H9 (cell line): Measurements from ENCODE around the gene CFAP141. TPM values are rescaled to one million over a fixed set of nuclear protein-coding genes. Genes with fewer than 3 reads are reported as not detected.

ENCODE experiments used
- DNase-seq: peaks from one replicate; pipeline ENCODE4 v3.0.0-alpha.2; 2017
- H2AFZ ChIP-seq: one replicate; pipeline ENCODE4 v1.6.1; 2013; ENCODE audit warnings: mild to moderate bottlenecking, low read length, control low read depth, moderate library complexity
- H2AK5ac ChIP-seq: 2 replicates; pipeline ENCODE4 v1.6.1; 2013; ENCODE audit warnings: low read length, control low read depth, mixed read lengths; ENCODE audit not compliant: insufficient read length
- H2BK120ac ChIP-seq: one replicate; pipeline ENCODE4 v1.6.1; 2013; ENCODE audit warnings: low read depth, mild to moderate bottlenecking, low read length, control low read depth, inconsistent platforms; ENCODE audit not compliant: poor library complexity, severe bottlenecking
- H2BK12ac ChIP-seq: 2 replicates; pipeline ENCODE4 v1.6.1; 2013; ENCODE audit warnings: low read length, control low read depth, mixed read lengths, low read depth; ENCODE audit not compliant: insufficient read length
- H2BK15ac ChIP-seq: 2 replicates; pipeline ENCODE4 v1.6.1; 2013; ENCODE audit warnings: low read depth, low read length, control low read depth
- H2BK20ac ChIP-seq: one replicate; pipeline ENCODE4 v1.6.1; 2013; ENCODE audit warnings: low read depth, mild to moderate bottlenecking, low read length, control low read depth, inconsistent platforms; ENCODE audit not compliant: poor library complexity, severe bottlenecking
- H2BK5ac ChIP-seq: 2 replicates; pipeline ENCODE4 v1.6.1; 2013; ENCODE audit warnings: low read length, control low read depth, mixed read lengths; ENCODE audit not compliant: insufficient read length
- H3K14ac ChIP-seq: 2 replicates; pipeline ENCODE4 v1.6.1; 2013; ENCODE audit warnings: low read length, control low read depth; ENCODE audit not compliant: insufficient read depth
- H3K18ac ChIP-seq: 2 replicates; pipeline ENCODE4 v1.6.1; 2013; ENCODE audit warnings: low read depth, mild to moderate bottlenecking, mixed read lengths, low read length, control low read depth; ENCODE audit not compliant: insufficient read length
- H3K23ac ChIP-seq: 2 replicates; pipeline ENCODE4 v1.6.1; 2013; ENCODE audit warnings: low read length, control low read depth, mixed read lengths, low read depth; ENCODE audit not compliant: insufficient read length
- H3K23me2 ChIP-seq: 2 replicates; pipeline ENCODE4 v1.6.1; 2013; ENCODE audit warnings: low read depth, mild to moderate bottlenecking, mixed read lengths, low read length, control low read depth; ENCODE audit not compliant: insufficient read length, poor library complexity, severe bottlenecking
- H3K27ac ChIP-seq: 2 replicates; pipeline ENCODE4 v1.5.1; 2013; ENCODE audit warnings: low read length, control low read depth, mixed read lengths, low read depth; ENCODE audit not compliant: insufficient read length
- H3K27me3 ChIP-seq: 2 replicates; pipeline ENCODE4 v1.6.1; 2013; ENCODE audit warnings: low read length, control low read depth, inconsistent platforms; ENCODE audit not compliant: insufficient read depth
- H3K4ac ChIP-seq: 2 replicates; pipeline ENCODE4 v1.6.1; 2013; ENCODE audit warnings: low read depth, mild to moderate bottlenecking, control low read depth, inconsistent platforms, low read length, moderate library complexity
- H3K4me1 ChIP-seq: 2 replicates; pipeline ENCODE4 v1.6.1; 2013; ENCODE audit warnings: low read length, control low read depth, inconsistent platforms; ENCODE audit not compliant: insufficient read depth
- H3K4me2 ChIP-seq: 2 replicates; pipeline ENCODE4 v1.6.1; 2013; ENCODE audit warnings: low read length, control low read depth, mixed read lengths; ENCODE audit not compliant: insufficient read length, insufficient read depth
- H3K56ac ChIP-seq: 2 replicates; pipeline ENCODE4 v1.6.1; 2013; ENCODE audit warnings: low read depth, mild to moderate bottlenecking, mixed read lengths, low read length, control low read depth; ENCODE audit not compliant: insufficient read length
- H3K79me1 ChIP-seq: 2 replicates; pipeline ENCODE4 v1.6.1; 2013; ENCODE audit warnings: low read depth, mild to moderate bottlenecking, moderate library complexity, low read length, control low read depth, inconsistent platforms; ENCODE audit not compliant: insufficient read depth, poor library complexity, severe bottlenecking
- H3K79me2 ChIP-seq: 2 replicates; pipeline ENCODE4 v1.6.1; 2013; ENCODE audit warnings: low read length, control low read depth, inconsistent platforms; ENCODE audit not compliant: insufficient read depth
- H3K9ac ChIP-seq: 2 replicates; pipeline ENCODE4 v1.6.1; 2013; ENCODE audit warnings: low read length, control low read depth, mixed read lengths; ENCODE audit not compliant: insufficient read length; ENCODE audit errors: extremely low read depth
- H3K9me3 ChIP-seq: one replicate; pipeline ENCODE4 v1.6.1; 2013; ENCODE audit warnings: low read depth, low read length, inconsistent platforms; ENCODE audit not compliant: control insufficient read depth
- H3T11ph ChIP-seq: one replicate; pipeline ENCODE4 v1.6.1; 2013; ENCODE audit warnings: mild to moderate bottlenecking, low read length, control low read depth, inconsistent platforms
- H4K20me1 ChIP-seq: one replicate; pipeline ENCODE4 v1.6.1; 2013; ENCODE audit not compliant: control insufficient read depth, insufficient read length, insufficient read depth
- H4K5ac ChIP-seq: 2 replicates; pipeline ENCODE4 v1.6.1; 2013; ENCODE audit warnings: low read depth, mild to moderate bottlenecking, mixed read lengths, low read length, control low read depth; ENCODE audit not compliant: insufficient read length
- H4K8ac ChIP-seq: replicated peaks from 2 replicates; pipeline ENCODE4 v1.6.1; 2013; ENCODE audit warnings: low read length, control low read depth, mixed read lengths, low read depth; ENCODE audit not compliant: insufficient read length
- H4K91ac ChIP-seq: 2 replicates; pipeline ENCODE4 v1.6.1; 2013; ENCODE audit warnings: low read depth, mild to moderate bottlenecking, moderate library complexity, mixed read lengths, low read length, control low read depth; ENCODE audit not compliant: insufficient read length
- H3K27ac Mint-ChIP-seq, 3 experiments: 2 replicates in 2 of 3; 3 replicates in 1 of 3; pipeline ENCODE4 v1.8.0; 2020 to 2021; ENCODE audit warnings: mixed read lengths in 3 of 3, mild to moderate bottlenecking in 1 of 3, moderate library complexity in 1 of 3
- H3K27me3 Mint-ChIP-seq: 2 replicates; pipeline ENCODE4 v1.8.0; 2021; ENCODE audit warnings: low read depth, mild to moderate bottlenecking, moderate library complexity, mixed read lengths
- H3K36me3 Mint-ChIP-seq, 3 experiments: 2 replicates in 2 of 3; 3 replicates in 1 of 3; pipeline ENCODE4 v1.8.0; 2020 to 2021; ENCODE audit warnings: low read depth in 3 of 3, mixed read lengths in 3 of 3; ENCODE audit not compliant: insufficient read depth in 1 of 3
- H3K4me1 Mint-ChIP-seq, 2 experiments: 2 replicates each; pipeline ENCODE4 v1.8.0; 2020; ENCODE audit warnings: mixed read lengths in 2 of 2
- H3K4me3 Mint-ChIP-seq, 2 experiments: 2 replicates in 1 of 2; 3 replicates in 1 of 2; pipeline ENCODE4 v1.8.0; 2020 to 2021; ENCODE audit warnings: mild to moderate bottlenecking in 2 of 2, mixed read lengths in 2 of 2, moderate library complexity in 1 of 2
- H3K9me3 Mint-ChIP-seq, 2 experiments: 2 replicates in 1 of 2; 3 replicates in 1 of 2; pipeline ENCODE4 v1.8.0; 2020; ENCODE audit warnings: mild to moderate bottlenecking in 2 of 2, mixed read lengths in 2 of 2, moderate library complexity in 1 of 2
- CTCF ChIP-seq: fragments of 200-600 bp; sonication (generic); conservative IDR thresholded peaks from 3 replicates; pipeline ENCODE4 v1.8.0; 2021; ENCODE audit warnings: antibody characterized with exemption, mild to moderate bottlenecking
- WGBS: extraction: QIAGEN DNeasy Blood & Tissue Kit; methylation state at CpG from one replicate; pipeline ENCODE4 v1.1.7; 2013; ENCODE audit warnings: missing lambda C conversion rate, low lambda C conversion rate, mixed read lengths; ENCODE audit not compliant: insufficient read length; ENCODE audit errors: extremely low coverage; 5-methylcytosine and 5-hydroxymethylcytosine counted together
- total RNA-seq: library from RNA; stranded (reverse); gene quantifications from 2 replicates; pipeline ENCODE4 v1.2.1, GENCODE V29; 2021

CFAP141 gene
- total RNA-seq, 1 experiment from 2014 or later, result not detected

- Histone ChIP-seq H3K4me1 (peaks cover 2% of the 10 kb centered on the region; the same call in 1 of the 2 replicates), H3K9ac (no peak overlapping the region), H3K4me2 (no peak overlapping the region), H3K56ac (no peak overlapping the region), H3K18ac (no peak overlapping the region), H3K9me3 (no peaks in the 10 kb centered on the region), H3K27me3 (no peaks in the 10 kb centered on the region), H3K4ac (no peak overlapping the region), H3K14ac (no peak overlapping the region), H2BK5ac (no peak overlapping the region), H4K20me1 (no peaks in the 10 kb centered on the region), H3K27ac (no peak overlapping the region), H4K8ac (no peak overlapping the region), H2BK20ac (no peak overlapping the region), H2AFZ (no peak overlapping the region), H3K23ac (no peak overlapping the region), H2AK5ac (no peak overlapping the region), H2BK15ac (no peak overlapping the region), H3K23me2 (peaks cover 7% of the 10 kb centered on the region), H3K79me1 (peaks cover 10% of the 10 kb centered on the region), H2BK120ac (no peak overlapping the region), H4K91ac (no peak overlapping the region), H3K79me2 (peaks cover 37% of the 10 kb centered on the region), H2BK12ac (no peak overlapping the region), H4K5ac (no peak overlapping the region), H3T11ph (no peak overlapping the region)
- no peak for DNase-seq
- H3K27me3 Mint-ChIP-seq, result no peaks in the 10 kb centered on the region
- peaks cover 0 to 5% of the 10 kb centered on the region in 2 experiments; a peak in 1 of 5 replicates for H3K9me3 Mint-ChIP-seq
- peak overlapping the region in 1 of 3 experiments; percentile 81; a peak in 1 of 7 replicates for H3K27ac Mint-ChIP-seq
- TF ChIP-seq CTCF, result no peak
- H3K4me1 Mint-ChIP-seq, result peaks cover 23 to 26% of the 10 kb centered on the region in 2 experiments
- H3K4me3 Mint-ChIP-seq, result no peak overlapping the region
- WGBS, result no CpG with 5 or more reads among the region's 2 CpGs
- H3K36me3 Mint-ChIP-seq, result peaks cover 49 to 77% (median 67%) of the 10 kb centered on the region in 3 experiments
Observed at GRCh38 chr1:154225370-154225769, 19.2 kb upstream of the CFAP141 start.
